Measurements from ENCODE around the gene DBN1. TPM values are rescaled to one million over a fixed set of nuclear protein-coding genes. Genes with fewer than 3 reads are reported as not detected.

The DBN1 gene
- 139 and 144 TPM in 2 replicates for total RNA-seq

DNA sequence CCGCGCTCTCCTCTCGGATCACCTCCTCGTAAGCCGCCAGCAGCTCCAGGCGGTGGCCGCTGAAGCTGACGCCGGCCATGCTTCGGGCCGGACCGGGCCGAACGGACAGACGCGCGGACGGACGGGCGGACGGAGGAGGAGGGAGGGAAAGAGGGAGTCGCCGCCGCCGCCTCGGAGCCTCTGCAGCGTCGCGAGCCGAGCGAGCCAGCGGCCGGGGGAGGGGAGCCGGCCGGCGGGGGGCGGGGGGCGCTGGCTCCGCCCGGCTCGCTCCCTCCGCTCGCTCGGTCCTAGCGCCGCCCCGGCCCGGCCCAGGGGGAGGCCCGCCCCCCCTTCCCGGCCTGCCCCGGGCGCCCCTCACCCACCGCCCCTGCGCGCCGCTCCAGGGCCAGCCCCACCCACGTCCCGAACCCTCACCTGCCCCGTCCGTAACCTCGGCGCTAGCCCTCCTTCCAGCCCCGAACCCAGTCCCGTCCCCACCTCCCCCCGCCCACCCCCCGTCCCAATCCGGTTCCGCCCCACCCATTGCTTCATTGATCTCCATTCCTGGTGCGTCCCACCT is at the start of gene DBN1:
Gene DBN1, minus strand, starts transcription at position 192 of the 559 bp plus-strand sequence. Its CDS starts 113 bp downstream, at position 79.

DNA sequence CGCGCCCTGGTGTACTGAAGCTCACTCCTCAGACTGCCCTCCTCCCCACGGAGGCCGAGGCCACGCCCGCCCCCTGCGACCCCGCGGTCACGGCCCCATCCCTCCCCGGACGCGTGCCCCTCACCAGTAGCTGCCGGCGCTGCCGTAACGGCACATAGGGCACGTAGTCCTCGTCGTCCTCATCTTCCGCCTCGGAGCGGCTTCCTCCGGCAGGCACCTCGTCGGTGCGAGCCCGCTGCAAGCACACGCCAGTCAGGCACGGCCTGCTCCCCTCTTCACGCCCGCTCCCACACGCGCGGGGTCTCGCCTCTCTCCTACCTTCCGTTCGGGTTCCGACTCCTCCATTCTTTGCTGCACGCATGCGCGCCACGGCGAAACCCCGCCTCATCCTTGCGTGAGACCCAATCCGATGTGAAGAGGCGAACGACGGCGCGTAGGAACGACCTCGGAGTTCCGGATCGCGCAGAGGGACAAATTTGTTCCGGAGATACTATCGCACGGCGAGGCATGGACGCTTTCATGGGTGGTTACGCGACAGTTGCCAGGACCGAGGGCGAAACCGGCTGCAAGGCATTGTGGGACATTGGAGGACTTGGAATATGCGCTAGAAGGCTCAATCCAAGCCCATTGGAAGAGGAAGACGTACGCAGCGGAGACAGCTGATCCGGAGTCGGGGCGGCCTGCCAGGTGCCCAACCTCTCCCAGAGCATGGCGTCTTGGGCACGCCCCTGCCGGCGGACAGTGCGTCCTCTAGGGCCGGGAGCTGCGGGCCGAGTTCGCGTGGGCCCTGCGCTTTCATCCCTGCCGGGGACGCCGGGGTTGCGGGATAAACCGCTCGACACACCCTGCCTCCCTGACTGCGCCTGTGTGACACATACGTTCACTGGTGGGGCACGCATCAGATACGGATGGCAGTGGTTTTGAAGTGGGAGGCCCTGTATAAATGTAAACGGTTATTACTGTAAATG is 43.5 kb upstream of the DBN1 start, which contains the start of gene DDX41:
Gene DDX41, minus strand, starts transcription at position 361 of the 968 bp plus-strand sequence. Its CDS starts 16 bp downstream, at position 345.

DNA sequence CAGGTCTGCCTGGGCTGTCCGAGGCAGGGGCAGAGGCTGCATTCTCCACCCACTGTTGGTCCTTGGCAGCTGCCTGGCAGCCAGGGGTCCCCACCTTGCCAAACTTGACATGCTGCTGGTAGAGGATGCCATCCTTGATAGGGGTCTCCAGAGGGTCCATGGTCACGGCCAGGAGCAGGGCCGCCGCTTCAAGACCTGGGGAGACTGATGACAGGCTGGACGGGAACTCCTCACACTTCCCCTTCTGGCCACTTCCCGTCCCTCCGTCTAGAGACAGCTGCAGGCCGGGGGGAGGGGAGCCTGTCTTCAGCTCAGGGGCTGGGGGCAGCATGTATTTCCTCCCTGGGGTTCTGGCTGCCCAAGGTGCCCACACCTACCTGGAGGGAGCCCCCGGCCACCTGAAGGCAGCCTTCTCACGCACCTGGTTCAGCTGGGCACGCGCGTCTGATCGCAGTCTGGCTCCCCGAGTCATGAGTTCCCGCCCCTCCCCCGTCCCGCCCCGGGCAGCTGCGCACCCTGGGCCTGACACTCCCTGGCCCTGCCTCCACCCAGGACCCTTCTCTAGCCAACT is 36.0 kb upstream of the DBN1 start, which contains the start of gene DOK3:
Gene DOK3, minus strand, starts transcription at position 446 of the 571 bp plus-strand sequence. Its CDS starts 286 bp downstream, at position 160.

DNA sequence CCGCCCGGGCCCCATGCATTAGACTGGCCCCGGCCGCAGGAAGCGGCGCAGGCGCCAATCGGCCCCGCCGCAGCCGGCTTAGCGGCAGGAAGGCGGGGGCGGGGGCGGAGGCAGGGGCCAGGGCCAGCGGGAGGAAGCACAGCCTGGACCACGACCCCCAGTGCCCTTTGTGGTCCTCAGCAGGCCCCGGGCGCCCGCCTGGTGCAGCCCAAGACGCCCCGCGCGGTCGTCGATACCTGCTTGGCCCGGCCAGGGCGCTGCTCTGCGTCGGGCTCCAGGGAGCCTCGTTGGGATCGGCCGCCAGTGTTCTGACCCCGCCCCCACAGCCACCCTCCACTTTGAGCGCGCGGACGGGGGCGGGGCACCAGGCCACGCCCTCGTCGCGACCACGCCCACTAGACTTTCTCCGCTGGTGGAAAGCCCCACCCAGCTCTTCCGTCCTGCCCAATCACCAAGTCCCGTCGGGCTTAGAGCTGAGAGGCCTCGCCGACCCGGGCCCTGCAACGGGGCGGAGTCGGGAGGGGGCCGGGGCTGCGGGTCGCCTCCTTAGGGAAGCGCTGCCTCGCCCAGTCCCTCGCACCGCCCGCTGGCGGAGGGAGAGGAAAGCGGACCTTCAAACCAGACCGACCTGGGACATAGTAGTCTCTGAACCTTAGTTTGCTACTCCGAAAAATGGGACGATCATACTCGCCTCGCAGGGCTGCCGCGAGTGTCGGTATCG is 24.0 kb upstream of the DBN1 start, which contains the start of gene PDLIM7:
Gene PDLIM7, minus strand, starts transcription at position 313 of the 721 bp plus-strand sequence. CDS start 1,092 bp downstream, outside the sequence.

DNA sequence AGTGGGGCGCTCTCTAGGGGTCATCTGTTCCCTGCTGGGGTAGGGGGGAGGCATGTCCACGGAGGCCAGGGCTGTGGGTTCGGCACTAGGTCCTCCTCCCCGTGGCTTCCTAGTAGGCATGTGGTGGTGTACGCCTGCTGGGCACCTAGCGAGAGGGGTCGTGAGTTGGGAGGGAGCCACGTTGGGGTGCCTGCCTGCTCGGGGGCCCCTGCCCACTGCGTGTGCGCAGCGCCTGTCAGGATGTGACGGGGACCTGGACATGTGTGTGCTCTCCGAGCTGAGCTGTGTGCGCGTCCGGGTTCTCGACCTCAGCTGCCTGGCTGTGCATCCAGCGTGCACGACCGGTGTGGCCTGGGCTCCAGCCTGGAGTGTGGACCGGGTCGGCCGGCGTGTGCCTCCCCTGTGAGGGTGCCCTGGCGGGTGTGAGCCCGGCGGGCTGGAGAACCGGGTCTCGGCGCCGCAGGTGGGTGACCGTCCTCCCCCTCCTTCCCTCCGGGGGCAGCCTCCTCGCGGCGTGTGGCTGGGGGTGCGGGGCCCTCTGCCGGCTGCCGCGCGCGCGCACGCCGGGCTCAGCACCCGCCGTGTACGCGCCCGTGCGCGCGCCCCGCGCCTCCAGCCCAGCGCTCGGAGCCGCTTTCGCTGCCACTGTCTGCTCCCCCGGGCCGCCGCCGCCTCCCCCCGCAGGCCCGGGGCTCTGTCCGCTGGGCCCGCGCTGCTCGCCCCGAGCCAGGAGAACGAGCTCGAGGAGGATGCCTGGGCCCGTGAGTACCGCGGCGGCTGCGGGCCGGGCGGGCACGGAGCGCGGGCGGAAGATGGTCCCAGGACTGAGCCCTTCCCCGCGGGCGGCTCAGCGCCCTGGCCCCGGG is 27.0 kb downstream of the DBN1 start, which contains the start of gene PRR7:
Gene PRR7, plus strand, starts transcription at position 615 of the 866 bp plus-strand sequence. CDS start 8,254 bp downstream, outside the sequence.

DNA sequence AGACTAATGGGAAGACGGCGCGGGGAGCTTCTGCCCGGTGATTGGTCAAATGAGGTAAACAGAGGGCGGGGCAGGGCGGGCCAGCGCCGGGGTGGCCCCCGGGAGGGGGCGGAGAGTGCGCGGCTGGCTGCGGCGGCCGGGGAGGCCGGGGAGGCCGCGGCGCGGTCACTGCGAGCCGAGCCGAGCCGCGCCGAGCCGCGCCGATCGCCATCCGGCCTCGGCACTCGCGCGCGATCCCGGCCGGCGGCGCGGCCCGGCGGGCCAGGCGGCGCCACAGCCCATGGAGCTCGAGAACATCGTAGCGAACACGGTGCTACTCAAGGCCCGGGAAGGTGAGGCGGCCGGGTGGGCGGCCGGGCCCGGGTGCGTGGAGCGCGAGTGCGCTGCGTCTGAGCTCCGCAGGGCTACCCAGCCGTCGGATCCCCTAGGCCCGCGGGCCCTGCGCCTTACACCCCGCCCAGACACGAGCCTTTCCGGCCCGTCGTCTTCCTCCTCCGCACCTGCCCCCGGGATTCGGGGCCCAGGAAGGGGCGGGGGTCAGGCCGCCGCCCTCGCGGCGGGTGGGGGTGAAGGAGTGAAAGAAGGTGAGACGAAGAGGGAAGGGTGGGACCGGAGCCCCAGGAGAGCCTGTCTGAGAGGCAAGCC is 46.7 kb downstream of the DBN1 start, which contains the start of gene GRK6:
Gene GRK6, plus strand, starts transcription at position 111 of the 645 bp plus-strand sequence. Its CDS starts 170 bp downstream, at position 281.

DNA sequence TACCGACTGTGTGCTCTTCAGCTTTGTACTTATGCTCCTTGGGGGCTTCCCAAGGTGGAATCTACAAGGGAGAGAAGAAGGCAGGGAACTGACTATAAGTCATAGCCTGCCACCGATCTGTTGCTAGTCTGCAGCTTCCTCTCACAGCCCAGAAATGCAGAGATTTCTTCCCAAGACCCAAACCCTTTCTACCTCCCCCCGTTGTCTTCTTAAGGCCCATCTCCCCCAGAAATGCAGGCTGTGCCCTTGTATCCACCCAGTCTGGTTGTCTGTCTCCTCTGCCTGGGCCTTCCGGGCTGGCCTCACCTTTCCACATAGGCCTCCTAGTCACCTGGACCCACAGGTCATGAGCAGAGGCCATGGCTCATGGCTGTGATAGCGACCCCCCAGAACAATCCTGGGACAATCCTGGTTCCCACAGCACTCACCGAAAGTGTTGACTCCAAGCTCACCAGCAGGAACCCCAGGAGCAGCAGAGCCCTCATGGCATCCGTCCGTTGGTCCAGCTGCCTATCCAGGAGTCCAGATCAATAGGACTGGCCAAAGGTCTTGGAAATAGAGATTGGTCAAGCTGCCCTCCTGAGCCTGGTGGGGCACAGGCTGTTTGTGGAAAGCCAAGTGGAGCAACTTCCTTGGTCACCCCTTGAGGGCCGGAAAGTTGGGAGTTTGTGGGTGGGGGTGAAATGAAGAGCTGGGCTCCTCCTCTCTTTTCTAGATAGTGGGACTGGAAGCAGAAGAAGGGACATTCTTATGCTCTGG is 64.2 kb downstream of the DBN1 start, which contains the start of gene F12:
Gene F12, minus strand, starts transcription at position 522 of the 759 bp plus-strand sequence. Its CDS starts 37 bp downstream, at position 485.

Other genes with a start within 250 kb of the DBN1 start
- gene RAB24, start 169.9 kb downstream of the DBN1 start, total RNA-seq = 31.3 and 35.7 TPM in 2 replicates
- gene PRELID1, start 169.8 kb downstream of the DBN1 start, total RNA-seq = 111 and 122 TPM in 2 replicates
- gene MXD3, start 161.7 kb downstream of the DBN1 start, total RNA-seq = 7.9 and 12.3 TPM in 2 replicates
- gene LMAN2, start 122.0 kb downstream of the DBN1 start, total RNA-seq = 328 and 333 TPM in 2 replicates
- gene RGS14, start 115.7 kb downstream of the DBN1 start, total RNA-seq = 1.4 and 4.9 TPM in 2 replicates
- not detected in 2 replicates for gene SLC34A1, start 89.2 kb downstream of the DBN1 start, total RNA-seq
- gene PFN3, start 73.0 kb downstream of the DBN1 start, total RNA-seq = not detected in 2 replicates
- not detected in 2 replicates for gene F12, start 64.1 kb downstream of the DBN1 start, total RNA-seq
- gene GRK6, start 47.0 kb downstream of the DBN1 start, total RNA-seq = 17.7 and 21.9 TPM in 2 replicates
- 28.3 and 30.3 TPM in 2 replicates for gene PRR7, start 26.8 kb downstream of the DBN1 start, total RNA-seq
- gene PDLIM7, start 24.0 kb upstream of the DBN1 start, total RNA-seq = 169 and 204 TPM in 2 replicates
- under 0.01 and 2.3 TPM in 2 replicates for gene DOK3, start 36.2 kb upstream of the DBN1 start, total RNA-seq
- 114 and 118 TPM in 2 replicates for gene DDX41, start 43.3 kb upstream of the DBN1 start, total RNA-seq
- gene FAM193B, start 80.9 kb upstream of the DBN1 start, total RNA-seq = 23.8 and 24.9 TPM in 2 replicates
- 178 and 244 TPM in 2 replicates for gene TMED9, start 118.6 kb upstream of the DBN1 start, total RNA-seq
- gene B4GALT7, start 126.5 kb upstream of the DBN1 start, total RNA-seq = 40.1 and 44.9 TPM in 2 replicates